ENCODE results near the gene CNTN5. TPM values are rescaled to one million over a fixed set of nuclear protein-coding genes. Genes with fewer than 3 reads are reported as not detected.

CNTN5 gene
- total RNA-seq, 1 donor from 2014 or later = not detected

GRCh38 chr11:100072131-100072530, 1051.4 kb downstream of the CNTN5 start:
- DNase-seq (ENCODE audit: low read depth in 2 of 2) = no peak

GRCh38 chr11:100080381-100080780, 1059.6 kb downstream of the CNTN5 start:
- no peak for DNase-seq (ENCODE audit: low read depth in 2 of 2)

DNA sequence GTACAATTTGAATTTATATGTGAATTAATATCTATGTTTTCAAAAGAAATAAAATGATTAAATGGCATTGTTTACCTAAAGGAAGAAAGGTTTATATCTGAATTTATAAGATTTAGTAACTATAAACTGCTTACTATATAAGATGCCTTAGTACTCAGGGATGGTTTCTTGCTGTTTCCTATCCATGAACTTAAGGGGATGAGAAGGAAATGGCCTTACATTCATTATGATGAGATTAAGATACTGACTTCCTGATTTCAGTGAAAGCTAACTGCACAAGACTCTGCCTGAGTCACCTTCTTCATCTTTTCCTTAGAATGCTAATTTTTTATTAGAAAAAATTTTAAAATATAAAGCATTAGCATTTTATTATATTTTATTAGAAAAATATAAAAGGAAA, 1060.1 kb downstream of the CNTN5 start:
- DNase-seq (ENCODE audit: low read depth in 2 of 2) = no peak

DNA sequence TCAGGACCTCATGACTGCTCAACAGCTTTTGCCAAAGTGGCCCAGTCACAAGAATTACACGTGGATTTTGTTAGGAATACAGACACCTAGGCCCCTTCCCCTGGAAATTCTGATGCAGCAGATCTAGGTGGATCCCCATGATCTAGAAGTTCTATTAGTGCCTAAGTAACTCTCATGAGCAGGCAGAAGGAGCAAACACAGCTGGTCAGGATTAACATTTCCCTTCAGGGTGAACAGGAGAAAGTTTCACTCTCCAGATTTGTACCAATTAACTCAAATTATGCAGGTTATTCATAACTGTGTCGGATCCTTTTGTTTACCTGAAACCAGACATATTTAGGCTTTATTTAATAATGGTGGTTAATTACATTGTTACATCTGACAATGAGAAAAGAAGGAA, 1072.9 kb downstream of the CNTN5 start:
- DNase-seq (ENCODE audit: low read depth in 2 of 2) = no peak

GRCh38 chr11:100094121-100094865, 1073.5 kb downstream of the CNTN5 start:
- no peak for DNase-seq (ENCODE audit: low read depth in 2 of 2)

DNA sequence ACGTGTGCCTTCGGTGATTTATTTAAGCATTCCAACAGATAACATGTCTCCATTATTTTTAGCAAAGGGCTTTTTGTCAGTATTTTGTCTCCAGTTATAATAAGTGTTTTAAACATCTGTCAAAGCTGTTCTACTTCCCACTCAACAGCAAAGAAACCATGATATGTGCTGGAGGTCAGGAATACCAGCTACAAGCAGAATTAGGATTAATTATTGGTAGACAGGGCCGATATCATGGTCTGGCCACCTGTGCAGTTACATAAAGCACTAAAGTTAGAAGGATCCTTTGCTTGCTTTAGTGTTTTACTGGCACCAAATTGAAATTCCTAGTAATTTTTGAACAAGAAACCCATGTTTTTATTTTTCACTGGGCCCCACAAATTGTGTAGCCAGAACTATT, 1075.1 kb downstream of the CNTN5 start:
- no peak for DNase-seq (ENCODE audit: low read depth in 2 of 2)

DNA sequence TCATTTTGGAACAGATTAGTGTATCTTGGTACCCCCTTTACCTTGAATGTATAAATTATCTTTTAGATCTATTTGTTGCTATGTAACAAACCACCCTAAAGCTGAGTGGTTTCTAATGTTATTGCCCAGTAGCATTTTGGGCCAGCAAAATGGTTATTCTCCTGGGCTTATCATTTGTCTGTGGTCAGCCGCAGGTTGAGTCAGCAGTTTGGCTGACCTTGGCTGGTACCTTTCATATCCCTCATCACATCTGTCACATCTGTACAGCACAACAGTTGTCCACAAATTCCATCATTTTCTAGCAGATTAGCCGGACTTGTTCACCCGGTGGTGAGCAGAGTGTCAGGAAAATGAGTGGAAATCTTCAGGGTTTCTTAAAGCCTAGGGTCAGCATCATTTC, 1077.8 kb downstream of the CNTN5 start:
- DNase-seq (ENCODE audit: low read depth in 2 of 2) = no peak

- DNase-seq (ENCODE audit: low read depth in 2 of 2) = no peak
Observed at GRCh38 chr11:100105255-100105981, 1084.7 kb downstream of the CNTN5 start.

DNA sequence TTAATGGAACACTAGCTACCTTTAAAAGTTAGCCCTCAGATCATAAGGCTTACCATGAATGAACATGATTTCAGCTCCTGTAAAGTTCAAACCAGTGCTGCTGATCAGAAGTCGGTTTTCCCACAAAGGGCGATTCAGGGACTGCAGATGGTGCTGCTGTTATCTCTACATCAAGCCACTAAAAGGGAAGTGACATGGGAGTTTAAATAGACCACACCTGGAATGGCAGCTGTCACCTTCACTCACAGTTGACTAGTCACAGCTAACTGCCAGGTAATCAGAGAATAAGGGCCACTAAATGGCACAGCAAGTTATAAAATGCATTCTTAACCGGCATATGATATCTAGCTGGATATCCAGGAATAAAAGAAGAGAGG, 1085.2 kb downstream of the CNTN5 start:
- no peak for DNase-seq (ENCODE audit: low read depth in 2 of 2)

DNA sequence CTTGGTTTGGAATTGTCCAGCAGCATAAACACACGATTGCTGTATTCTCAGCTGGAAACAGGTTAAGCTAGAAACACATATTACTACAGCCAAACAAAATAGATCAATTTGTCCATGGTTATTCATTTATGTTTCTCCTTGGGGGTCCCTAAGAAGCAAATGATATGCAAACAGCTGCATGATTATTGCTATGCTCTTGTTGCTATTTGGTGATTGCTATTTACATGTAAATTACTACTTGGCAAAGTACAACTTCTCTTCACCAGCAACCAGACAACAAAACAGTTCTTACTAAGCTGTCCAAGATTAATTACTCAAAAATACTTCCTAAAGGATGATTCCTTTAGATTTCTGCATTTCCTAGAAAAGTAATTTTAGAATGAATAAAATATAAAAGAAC, 1098.4 kb downstream of the CNTN5 start:
- DNase-seq (ENCODE audit: low read depth in 2 of 2) = no peak

DNA sequence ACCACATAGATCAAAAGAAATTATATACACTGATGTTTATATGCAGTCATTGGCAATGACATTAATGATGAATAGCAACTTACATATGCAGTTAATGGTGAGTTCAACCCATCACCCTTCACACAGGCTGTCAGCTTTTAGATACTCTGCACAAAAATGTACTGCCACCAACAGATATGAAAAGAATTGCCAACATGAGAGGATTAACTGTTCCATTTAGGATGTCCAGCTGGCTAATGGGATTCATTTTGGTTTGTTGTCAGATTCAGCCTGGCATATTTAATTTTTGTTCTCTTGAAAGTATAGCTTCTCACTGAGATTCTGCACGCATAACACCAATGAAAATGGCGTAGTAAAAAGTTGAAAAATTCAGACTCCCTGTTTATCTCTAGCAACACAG, 1112.4 kb downstream of the CNTN5 start:
- no peak for DNase-seq (ENCODE audit: low read depth in 2 of 2)

- no peak for DNase-seq (ENCODE audit: low read depth in 2 of 2)
Observed at GRCh38 chr11:100141201-100141600, 1120.5 kb downstream of the CNTN5 start.

- DNase-seq (ENCODE audit: low read depth in 2 of 2) = no peak
Observed at GRCh38 chr11:100151944-100152343, 1131.2 kb downstream of the CNTN5 start.

DNA sequence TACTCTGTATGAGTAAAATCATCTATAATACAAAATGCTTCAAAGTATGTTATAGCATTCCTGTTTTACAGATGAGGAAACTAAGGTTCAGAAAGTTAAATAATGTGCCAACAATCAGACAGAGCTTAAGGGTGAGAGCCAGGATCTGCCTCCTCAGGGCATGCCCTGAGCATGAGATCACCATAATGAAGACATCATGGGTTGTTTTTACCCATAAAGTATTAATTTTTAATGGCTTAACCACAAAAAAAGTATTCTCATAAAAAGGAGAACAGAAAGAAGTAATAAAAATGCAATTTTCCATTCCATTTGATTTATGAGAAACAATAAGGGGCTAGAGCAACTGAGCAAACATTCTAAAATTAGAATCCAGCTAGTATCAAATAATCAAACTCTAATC, 1132.0 kb downstream of the CNTN5 start:
- no peak for DNase-seq (ENCODE audit: low read depth in 2 of 2)

GRCh38 chr11:100163471-100163870, 1142.7 kb downstream of the CNTN5 start:
- DNase-seq (ENCODE audit: low read depth in 2 of 2) = no peak

- no peak for DNase-seq (ENCODE audit: low read depth in 2 of 2)
Observed at GRCh38 chr11:100174881-100175280, 1154.1 kb downstream of the CNTN5 start.

DNA sequence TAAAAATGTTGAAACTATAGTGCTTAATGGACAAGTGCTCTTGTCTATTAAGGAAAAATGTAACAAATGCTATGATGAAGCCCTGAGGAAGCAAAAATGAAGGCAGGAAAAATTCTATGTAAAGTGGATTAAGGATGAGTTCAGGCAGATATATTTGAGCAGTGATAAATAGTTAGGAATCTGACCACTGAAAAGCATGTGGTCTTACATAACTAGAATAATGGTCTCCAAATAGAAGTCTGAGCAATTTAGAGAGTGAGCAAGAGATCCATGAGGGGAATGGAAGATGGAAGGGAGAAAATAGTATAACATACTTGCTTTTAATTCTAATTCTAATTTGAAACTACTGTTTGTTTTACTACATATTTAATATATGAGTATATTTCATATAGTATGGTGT, 1155.7 kb downstream of the CNTN5 start:
- no peak for DNase-seq (ENCODE audit: low read depth in 2 of 2)

DNA sequence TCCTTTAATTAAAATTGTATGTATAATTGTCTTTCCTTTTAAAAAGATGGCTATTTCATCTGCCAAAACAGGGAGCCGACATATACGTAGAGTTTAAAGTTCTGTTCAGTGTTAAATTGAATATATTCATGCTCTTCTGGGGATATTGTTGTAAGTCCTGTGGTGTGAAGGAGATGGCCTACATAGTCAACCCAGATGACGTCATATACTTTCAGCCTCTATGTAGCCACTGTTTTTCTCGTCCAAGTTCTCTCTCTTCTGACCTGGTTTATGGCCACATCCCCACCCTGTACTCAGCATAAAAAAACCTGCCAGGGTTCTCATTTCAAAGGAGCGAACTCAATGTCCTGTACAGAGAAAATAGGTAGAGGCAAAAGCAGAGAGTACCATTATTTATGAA, 1156.9 kb downstream of the CNTN5 start:
- no peak for DNase-seq (ENCODE audit: low read depth in 2 of 2)

DNA sequence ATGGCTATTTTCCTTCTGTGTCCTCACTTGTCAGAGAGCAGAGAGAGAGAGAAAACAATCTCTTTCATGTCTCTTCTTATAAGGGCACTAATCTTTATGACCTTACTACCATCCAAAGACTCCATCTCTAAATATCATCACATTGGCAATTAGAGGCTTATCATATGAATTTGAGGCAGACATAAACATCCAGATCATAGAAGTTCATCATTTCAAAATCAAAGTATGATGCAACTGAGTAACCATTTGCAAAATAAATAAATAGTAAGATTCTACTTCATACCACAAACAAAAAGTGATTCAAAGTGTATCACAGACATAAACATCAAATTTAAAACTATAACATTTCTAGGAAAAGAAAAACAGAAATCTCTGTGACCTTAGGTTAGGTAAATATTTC, 1161.6 kb downstream of the CNTN5 start:
- DNase-seq (ENCODE audit: low read depth in 2 of 2) = no peak

GRCh38 chr11:100182927-100183326, 1162.2 kb downstream of the CNTN5 start:
- no peak for DNase-seq (ENCODE audit: low read depth in 2 of 2)

GRCh38 chr11:100185588-100185987, 1164.8 kb downstream of the CNTN5 start:
- DNase-seq (ENCODE audit: low read depth in 2 of 2) = no peak

DNA sequence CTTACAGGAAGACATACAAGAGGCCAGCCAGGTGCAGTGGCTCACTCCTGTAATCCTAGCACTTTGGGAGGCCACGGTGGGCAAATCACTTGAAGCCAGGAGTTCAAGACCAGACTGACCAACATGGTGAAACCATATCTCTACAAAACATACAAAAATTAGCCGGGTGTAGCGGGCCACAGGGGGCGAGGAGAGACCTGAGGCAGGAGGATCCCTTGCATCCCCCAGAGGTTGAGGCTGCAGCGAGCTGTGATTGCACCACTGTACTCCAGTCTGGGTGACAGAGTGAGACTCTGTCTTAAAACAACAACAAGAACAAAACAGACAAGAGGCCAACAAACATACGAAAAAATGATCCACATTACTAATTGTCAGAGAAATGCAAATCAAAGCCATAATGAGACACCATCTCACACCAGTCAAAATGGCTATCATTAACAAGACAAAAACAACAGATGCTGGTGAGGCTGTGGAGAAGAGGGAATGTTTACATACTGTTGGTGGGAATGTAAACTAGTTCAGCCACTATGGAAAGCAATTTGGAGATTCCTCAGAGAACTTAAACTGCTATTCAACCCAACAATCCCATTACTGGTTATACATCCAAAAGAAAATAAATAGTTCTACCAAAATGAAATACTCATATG, 1167.5 kb downstream of the CNTN5 start:
- DNase-seq (ENCODE audit: low read depth in 2 of 2) = no peak

- DNase-seq (ENCODE audit: low read depth in 2 of 2) = no peak
Observed at GRCh38 chr11:100190395-100190794, 1169.6 kb downstream of the CNTN5 start.

All from dermis microvascular lymphatic vessel endothelial cell (primary cell).